Liver (tissue), 3 donors: Measurements from ENCODE around the gene INPP5K.

Source experiments
- FOXA1 ChIP-seq: IDR thresholded peaks from 2 replicates; pipeline ENCODE4 v1.6.1; 2016; ENCODE audit warnings: antibody characterized with exemption
- HNF4G ChIP-seq: IDR thresholded peaks from 2 replicates; pipeline ENCODE4 v1.6.1; 2016; ENCODE audit warnings: antibody characterized with exemption
- RAD21 ChIP-seq, 2 donors: IDR thresholded peaks; 2 replicates each; pipeline ENCODE4 v1.6.1; 2016; ENCODE audit warnings: antibody characterized with exemption in 2 of 2, mild to moderate bottlenecking in 2 of 2
- REST ChIP-seq: IDR thresholded peaks from 2 replicates; pipeline ENCODE4 v1.6.1; 2016; ENCODE audit warnings: antibody characterized with exemption, mild to moderate bottlenecking
- TAF1 ChIP-seq: conservative IDR thresholded peaks from 2 replicates; pipeline ENCODE4 v1.6.1; 2016; ENCODE audit warnings: antibody characterized with exemption, mild to moderate bottlenecking
- YY1 ChIP-seq: IDR thresholded peaks from 2 replicates; pipeline ENCODE4 v1.6.1; 2016; ENCODE audit warnings: antibody characterized with exemption, mild to moderate bottlenecking
- TF ChIP-seq, protein P1 (sequence below): fragments of 150-350 bp; IDR thresholded peaks from 2 replicates; pipeline ENCODE4 v1.5.1; 2017; ENCODE audit warnings: improper control_type of control experiment, low read depth, low read length; ENCODE audit not compliant: missing input control
- TF ChIP-seq, protein P2 (sequence below): IDR thresholded peaks from 2 replicates; pipeline ENCODE4 v1.6.1; 2016; ENCODE audit warnings: antibody characterized with exemption
- TF ChIP-seq, protein P3 (sequence below): IDR thresholded peaks from 2 replicates; pipeline ENCODE4 v1.6.1; 2016; ENCODE audit warnings: antibody characterized with exemption
- donor health status: healthy.
- donor health status: healthy.

DNA sequence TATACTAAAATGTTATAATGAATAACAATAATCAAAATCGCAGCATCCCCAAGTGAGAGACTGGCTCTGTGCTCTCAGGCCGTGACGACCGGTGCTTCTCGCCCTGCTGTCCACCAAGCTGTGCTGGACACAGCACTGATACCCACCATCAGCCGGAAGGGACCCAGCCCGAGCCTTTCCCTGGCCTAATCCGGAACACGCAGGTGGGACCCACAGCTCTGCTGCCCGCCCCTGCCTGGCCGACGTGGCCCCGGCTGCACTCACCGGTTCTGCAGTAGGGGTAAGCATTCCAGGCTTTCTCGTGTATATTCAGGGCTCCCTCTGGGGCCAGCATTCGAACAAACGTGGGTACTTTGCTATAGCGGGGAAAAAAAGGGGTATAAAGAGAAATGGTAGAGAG is 31.6 kb upstream of the INPP5K start:
- TF ChIP-seq FOXA1 (no peak), REST (no peak), HNF4G (no peak), RAD21 (IDR thresholded peaks at IDR 0.05) (no peak), TAF1 (no peak), YY1 (no peak)
- TF ChIP-seq, protein P1, sequence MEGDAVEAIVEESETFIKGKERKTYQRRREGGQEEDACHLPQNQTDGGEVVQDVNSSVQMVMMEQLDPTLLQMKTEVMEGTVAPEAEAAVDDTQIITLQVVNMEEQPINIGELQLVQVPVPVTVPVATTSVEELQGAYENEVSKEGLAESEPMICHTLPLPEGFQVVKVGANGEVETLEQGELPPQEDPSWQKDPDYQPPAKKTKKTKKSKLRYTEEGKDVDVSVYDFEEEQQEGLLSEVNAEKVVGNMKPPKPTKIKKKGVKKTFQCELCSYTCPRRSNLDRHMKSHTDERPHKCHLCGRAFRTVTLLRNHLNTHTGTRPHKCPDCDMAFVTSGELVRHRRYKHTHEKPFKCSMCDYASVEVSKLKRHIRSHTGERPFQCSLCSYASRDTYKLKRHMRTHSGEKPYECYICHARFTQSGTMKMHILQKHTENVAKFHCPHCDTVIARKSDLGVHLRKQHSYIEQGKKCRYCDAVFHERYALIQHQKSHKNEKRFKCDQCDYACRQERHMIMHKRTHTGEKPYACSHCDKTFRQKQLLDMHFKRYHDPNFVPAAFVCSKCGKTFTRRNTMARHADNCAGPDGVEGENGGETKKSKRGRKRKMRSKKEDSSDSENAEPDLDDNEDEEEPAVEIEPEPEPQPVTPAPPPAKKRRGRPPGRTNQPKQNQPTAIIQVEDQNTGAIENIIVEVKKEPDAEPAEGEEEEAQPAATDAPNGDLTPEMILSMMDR: no peak
- TF ChIP-seq, protein P2, sequence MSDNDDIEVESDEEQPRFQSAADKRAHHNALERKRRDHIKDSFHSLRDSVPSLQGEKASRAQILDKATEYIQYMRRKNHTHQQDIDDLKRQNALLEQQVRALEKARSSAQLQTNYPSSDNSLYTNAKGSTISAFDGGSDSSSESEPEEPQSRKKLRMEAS: no peak
- TF ChIP-seq, protein P3, sequence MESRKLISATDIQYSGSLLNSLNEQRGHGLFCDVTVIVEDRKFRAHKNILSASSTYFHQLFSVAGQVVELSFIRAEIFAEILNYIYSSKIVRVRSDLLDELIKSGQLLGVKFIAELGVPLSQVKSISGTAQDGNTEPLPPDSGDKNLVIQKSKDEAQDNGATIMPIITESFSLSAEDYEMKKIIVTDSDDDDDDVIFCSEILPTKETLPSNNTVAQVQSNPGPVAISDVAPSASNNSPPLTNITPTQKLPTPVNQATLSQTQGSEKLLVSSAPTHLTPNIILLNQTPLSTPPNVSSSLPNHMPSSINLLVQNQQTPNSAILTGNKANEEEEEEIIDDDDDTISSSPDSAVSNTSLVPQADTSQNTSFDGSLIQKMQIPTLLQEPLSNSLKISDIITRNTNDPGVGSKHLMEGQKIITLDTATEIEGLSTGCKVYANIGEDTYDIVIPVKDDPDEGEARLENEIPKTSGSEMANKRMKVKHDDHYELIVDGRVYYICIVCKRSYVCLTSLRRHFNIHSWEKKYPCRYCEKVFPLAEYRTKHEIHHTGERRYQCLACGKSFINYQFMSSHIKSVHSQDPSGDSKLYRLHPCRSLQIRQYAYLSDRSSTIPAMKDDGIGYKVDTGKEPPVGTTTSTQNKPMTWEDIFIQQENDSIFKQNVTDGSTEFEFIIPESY: no peak
